MM.1S (cell line): Measurements from ENCODE around the gene LCE5A.

Experiments used
- DNase-seq: peaks from one replicate; pipeline ENCODE4 v3.0.0-alpha.2; 2015
- H2AFZ ChIP-seq: fragments of 300-600 bp; sonication (generic); 2 replicates; pipeline ENCODE4 v1.6.0; 2016; ENCODE audit warnings: antibody characterized with exemption, low read length
- H3F3A ChIP-seq: fragments of 300-600 bp; sonication (generic); 2 replicates; pipeline ENCODE4 v1.6.1; 2016; ENCODE audit warnings: mild to moderate bottlenecking, antibody characterized with exemption, low read length, moderate library complexity, mixed read lengths; ENCODE audit not compliant: insufficient read depth
- H3K27ac ChIP-seq: fragments of 300-600 bp; sonication (generic); 2 replicates; pipeline ENCODE4 v1.5.1; 2016; ENCODE audit warnings: mild to moderate bottlenecking, low read length
- H3K27me3 ChIP-seq: fragments of 300-600 bp; sonication (generic); replicated peaks from 2 replicates; pipeline ENCODE4 v1.6.0; 2016; ENCODE audit warnings: low read length; ENCODE audit not compliant: insufficient read depth
- H3K36me3 ChIP-seq: fragments of 300-600 bp; sonication (generic); replicated peaks from 2 replicates; pipeline ENCODE4 v1.6.1; 2016; ENCODE audit warnings: mild to moderate bottlenecking, low read length, mixed read lengths; ENCODE audit not compliant: insufficient read depth
- H3K4me1 ChIP-seq: fragments of 300-600 bp; sonication (generic); 2 replicates; pipeline ENCODE4 v1.6.1; 2016; ENCODE audit warnings: low read length, mixed read lengths
- H3K4me2 ChIP-seq: fragments of 300-600 bp; sonication (generic); 2 replicates; pipeline ENCODE4 v1.6.0; 2016; ENCODE audit warnings: low read depth, low read length
- H3K4me3 ChIP-seq: fragments of 300-600 bp; sonication (generic); 2 replicates; pipeline ENCODE4 v1.5.1; 2016; ENCODE audit warnings: low read length, mixed read lengths
- H3K79me2 ChIP-seq: fragments of 300-600 bp; sonication (generic); 2 replicates; pipeline ENCODE4 v1.6.1; 2016; ENCODE audit warnings: mixed run types, low read length, mixed read lengths
- H3K9ac ChIP-seq: fragments of 300-600 bp; sonication (generic); 2 replicates; pipeline ENCODE4 v1.6.1; 2016; ENCODE audit warnings: low read length, mixed read lengths
- H3K9me2 ChIP-seq: fragments of 300-600 bp; sonication (generic); replicated peaks from 2 replicates; pipeline ENCODE4 v1.6.1; 2016; ENCODE audit warnings: mild to moderate bottlenecking, low read length, mixed read lengths; ENCODE audit not compliant: insufficient read depth
- H3K9me3 ChIP-seq: fragments of 300-600 bp; sonication (generic); replicated peaks from 2 replicates; pipeline ENCODE4 v1.6.1; 2016; ENCODE audit warnings: mild to moderate bottlenecking, low read length, mixed read lengths; ENCODE audit not compliant: insufficient read depth
- H4K20me1 ChIP-seq: fragments of 300-600 bp; sonication (generic); 2 replicates; pipeline ENCODE4 v1.6.1; 2016; ENCODE audit warnings: mild to moderate bottlenecking, low read length, moderate library complexity, mixed read lengths; ENCODE audit not compliant: insufficient read depth
- CTCF ChIP-seq: fragments of 300-600 bp; sonication (generic); IDR thresholded peaks from 2 replicates; pipeline ENCODE4 v1.5.1; 2016; ENCODE audit warnings: antibody characterized with exemption, low read length, mixed read lengths
- EZH2 ChIP-seq: fragments of 300-600 bp; sonication (generic); optimal IDR thresholded peaks from 2 replicates; pipeline ENCODE3; 2017; ENCODE audit warnings: low read depth, mild to moderate bottlenecking, antibody characterized with exemption, low read length, mixed read lengths
- EZH2phosphoT487 ChIP-seq: fragments of 300-600 bp; sonication (generic); IDR thresholded peaks from 2 replicates; pipeline ENCODE4 v1.6.1; 2018; ENCODE audit warnings: antibody characterized with exemption, low read length

LCE5A gene

GRCh38 chr1:152501704-152502103 is 8.9 kb upstream of the LCE5A start:
- Histone ChIP-seq H4K20me1 (no peaks in the 10 kb centered on the region), H3K9me3 (no peaks in the 10 kb centered on the region), H3K27me3 (no peaks in the 10 kb centered on the region), H3F3A (no peaks in the 10 kb centered on the region), H3K9me2 (no peaks in the 10 kb centered on the region), H3K36me3 (no peaks in the 10 kb centered on the region), H3K4me3 (no peak overlapping the region), H3K4me2 (no peak overlapping the region), H3K4me1 (no peaks in the 10 kb centered on the region), H3K27ac (no peak overlapping the region), H2AFZ (no peak overlapping the region), H3K79me2 (no peaks in the 10 kb centered on the region), H3K9ac (no peak overlapping the region)
- no peak for DNase-seq
- TF ChIP-seq CTCF (no peak), EZH2phosphoT487 (no peak), EZH2 (no peak)

- H3K27ac ChIP-seq, result no peak overlapping the region
- H3K9me3 ChIP-seq, result no peaks in the 10 kb centered on the region
- no peak for DNase-seq
Observed at GRCh38 chr1:152502496-152503180, 8.0 kb upstream of the LCE5A start.

GRCh38 chr1:152505083-152505482 is 5.5 kb upstream of the LCE5A start:
- Histone ChIP-seq H3K27ac (no peak overlapping the region), H3K4me3 (no peak overlapping the region), H3K27me3 (no peaks in the 10 kb centered on the region), H3K4me2 (no peak overlapping the region), H2AFZ (no peak overlapping the region), H3K9ac (no peak overlapping the region), H3K9me2 (no peaks in the 10 kb centered on the region), H3K9me3 (no peaks in the 10 kb centered on the region), H3K79me2 (no peaks in the 10 kb centered on the region), H3K4me1 (no peaks in the 10 kb centered on the region), H3K36me3 (no peaks in the 10 kb centered on the region), H4K20me1 (no peaks in the 10 kb centered on the region), H3F3A (no peaks in the 10 kb centered on the region)
- DNase-seq, result no peak
- TF ChIP-seq CTCF, result no peak
- TF ChIP-seq EZH2phosphoT487, result no peak

More at GRCh38 chr1:152502496-152503180, 8.0 kb upstream of the LCE5A start:
- H4K20me1 ChIP-seq, result no peaks in the 10 kb centered on the region
- no peaks in the 10 kb centered on the region for H3K36me3 ChIP-seq
- H3K9ac ChIP-seq, result no peak overlapping the region
- H3K9me2 ChIP-seq, result no peaks in the 10 kb centered on the region
- TF ChIP-seq EZH2 (no peak), EZH2phosphoT487 (no peak), CTCF (no peak)
- H3F3A ChIP-seq, result no peaks in the 10 kb centered on the region
- H3K4me2 ChIP-seq, result no peak overlapping the region
- H2AFZ ChIP-seq, result no peak overlapping the region
- H3K4me1 ChIP-seq, result no peaks in the 10 kb centered on the region
- H3K4me3 ChIP-seq, result no peak overlapping the region
- H3K27me3 ChIP-seq, result no peaks in the 10 kb centered on the region
- no peaks in the 10 kb centered on the region for H3K79me2 ChIP-seq
